ENCODE results near the gene RTP3. TPM values are rescaled to one million over a fixed set of nuclear protein-coding genes. Genes with fewer than 3 reads are reported as not detected.

The RTP3 gene
- total RNA-seq, 1 experiment from 2014 or later, result not detected

- DNase-seq (ENCODE audit: low read depth, low spot score), result no peak
- Histone ChIP-seq H3K9me3 (ENCODE audit: control insufficient read depth in 1 of 2, insufficient read depth in 1 of 2, low read depth in 1 of 2, low read length in 2 of 2) (no peaks in the 10 kb centered on the region), H2AFZ (ENCODE audit: low read depth, low read length, poor library complexity, severe bottlenecking) (no peak overlapping the region), H3K79me2 (ENCODE audit: insufficient read depth, low read length) (no peaks in the 10 kb centered on the region), H4K20me1 (ENCODE audit: insufficient read depth) (no peaks in the 10 kb centered on the region), H3K27me3 (ENCODE audit: insufficient read depth, low read length) (no peaks in the 10 kb centered on the region), H3K4me1 (ENCODE audit: control insufficient read depth in 1 of 2, insufficient read depth in 2 of 2, low read length in 2 of 2) (no peaks in the 10 kb centered on the region), H3K36me3 (ENCODE audit: control insufficient read depth in 1 of 2, insufficient read depth in 2 of 2, low read length in 2 of 2) (no peaks in the 10 kb centered on the region), H3K4me3 (replicated peaks in 1 of 2; ENCODE audit: low read depth in 1 of 2, low read length in 2 of 2) (no peak overlapping the region), H3K27ac (ENCODE audit: low read depth, low read length) (no peak overlapping the region), H3K4me2 (ENCODE audit: low read length) (no peak overlapping the region), H3K9me2 (ENCODE audit: insufficient read depth) (no peaks in the 10 kb centered on the region), H3K9ac (ENCODE audit: low read length) (no peak overlapping the region)
- BruUV-seq (replicated peaks), result no TSS peak
- POLR2A ChIA-PET, result no interaction called here
- intact Hi-C loops (cut with micrococcal nuclease), result no loop called here
- TF ChIP-seq YY1 (IDR thresholded peaks at IDR 0.05; ENCODE audit: extremely low read depth, insufficient replicate concordance, low read depth, low read length), result no peak
- no peak for TF ChIP-seq POLR2AphosphoS5 (IDR thresholded peaks at IDR 0.05; ENCODE audit: low read depth, low read length)
- TF ChIP-seq CEBPB (IDR thresholded peaks at IDR 0.05; ENCODE audit: low read depth), result no peak
- TF ChIP-seq, protein P1, sequence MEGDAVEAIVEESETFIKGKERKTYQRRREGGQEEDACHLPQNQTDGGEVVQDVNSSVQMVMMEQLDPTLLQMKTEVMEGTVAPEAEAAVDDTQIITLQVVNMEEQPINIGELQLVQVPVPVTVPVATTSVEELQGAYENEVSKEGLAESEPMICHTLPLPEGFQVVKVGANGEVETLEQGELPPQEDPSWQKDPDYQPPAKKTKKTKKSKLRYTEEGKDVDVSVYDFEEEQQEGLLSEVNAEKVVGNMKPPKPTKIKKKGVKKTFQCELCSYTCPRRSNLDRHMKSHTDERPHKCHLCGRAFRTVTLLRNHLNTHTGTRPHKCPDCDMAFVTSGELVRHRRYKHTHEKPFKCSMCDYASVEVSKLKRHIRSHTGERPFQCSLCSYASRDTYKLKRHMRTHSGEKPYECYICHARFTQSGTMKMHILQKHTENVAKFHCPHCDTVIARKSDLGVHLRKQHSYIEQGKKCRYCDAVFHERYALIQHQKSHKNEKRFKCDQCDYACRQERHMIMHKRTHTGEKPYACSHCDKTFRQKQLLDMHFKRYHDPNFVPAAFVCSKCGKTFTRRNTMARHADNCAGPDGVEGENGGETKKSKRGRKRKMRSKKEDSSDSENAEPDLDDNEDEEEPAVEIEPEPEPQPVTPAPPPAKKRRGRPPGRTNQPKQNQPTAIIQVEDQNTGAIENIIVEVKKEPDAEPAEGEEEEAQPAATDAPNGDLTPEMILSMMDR (IDR thresholded peaks at IDR 0.05 in 2 of 3, conservative IDR thresholded peaks at IDR 0.05 in 1 of 3; ENCODE audit: borderline replicate concordance in 1 of 3, insufficient read depth in 1 of 3, low read depth in 2 of 3, low read length in 2 of 3), result no peak
- no peak for TF ChIP-seq EGR1 (IDR thresholded peaks at IDR 0.05; ENCODE audit: low read depth)
- TF ChIP-seq TCF7L2 (IDR thresholded peaks at IDR 0.05; ENCODE audit: borderline replicate concordance, extremely low read depth, insufficient read depth, insufficient read length), result no peak
- TF ChIP-seq ZBTB33 (IDR thresholded peaks at IDR 0.05; ENCODE audit: extremely low read depth, insufficient replicate concordance, low read length), result no peak
- no peak for TF ChIP-seq EZH2 (IDR thresholded peaks at IDR 0.05)
- no peak for ATAC-seq
- CTCF ChIA-PET, result interaction anchor here (1.2 kb wide), 1 partner anchor 20 kb away, joined by 3 read pairs; no protein-coding TSS in a partner anchor
- RAD21 ChIA-PET (ENCODE audit: low non-redundant PET in 1 of 2, low total read pairs in 2 of 2, uncharacterized antibody in 2 of 2, unreplicated experiment in 2 of 2), result no interaction called here
Measured at GRCh38 chr3:46538803-46539442, 41.1 kb downstream of the RTP3 start.
